Stimulated activated CD8-positive, alpha-beta memory T cell treated with anti-CD3 and anti-CD28 coated beads, Interleukin-15, amount 100 ng/mL, for 4 hours (primary cell): ENCODE results near the gene MRPL22.
"Not testable (repeated sequence)": the region's sequence is repeated elsewhere in the genome, so short reads cannot be mapped to it uniquely, and the experiment has no call there.

ENCODE experiments used
- DNase-seq, 2 donors: peaks; one replicate each; pipeline ENCODE4 v3.0.0-alpha.2; 2020; ENCODE audit warnings: low read depth in 2 of 2

The MRPL22 gene

GRCh38 chr5:154940772-154941620 lies at the start of gene MRPL22:
Gene MRPL22 (plus strand): TSS chr5:154941073. CDS start chr5:154941111, 38 bp downstream.
- peak; percentile 80 to 90 for DNase-seq

GRCh38 chr5:154892369-154892771 lies 48.5 kb upstream of the MRPL22 start:
- no peak for DNase-seq

GRCh38 chr5:154893381-154893780 lies 47.5 kb upstream of the MRPL22 start:
- no peak for DNase-seq

- DNase-seq, result no peak
These were observed 45.0 kb upstream of the MRPL22 start for GRCh38 chr5:154895606-154896561.

- DNase-seq, result no peak
These were observed 44.2 kb upstream of the MRPL22 start for GRCh38 chr5:154896562-154897165.

DNA sequence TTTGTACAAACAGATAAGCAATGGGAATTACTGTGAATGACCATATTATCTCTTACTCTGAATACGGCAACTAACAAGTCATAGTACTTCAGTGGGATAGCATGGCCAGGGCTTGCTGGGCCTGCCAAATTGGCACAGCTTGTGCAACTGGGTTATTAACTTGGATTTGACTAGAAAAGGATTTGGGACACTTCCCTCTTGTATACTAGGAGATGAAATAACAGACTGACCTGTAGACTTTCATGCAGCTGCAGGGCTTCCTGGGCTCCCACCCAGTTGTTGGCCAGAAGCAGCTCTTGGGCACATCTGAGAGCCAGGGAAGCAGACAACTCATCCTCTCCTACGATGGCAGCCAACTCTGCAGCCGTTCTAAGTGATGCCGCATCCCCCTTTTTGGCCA lies 42.7 kb upstream of the MRPL22 start:
- no peak for DNase-seq

GRCh38 chr5:154899151-154899816 lies 41.6 kb upstream of the MRPL22 start:
- no peak for DNase-seq

DNA sequence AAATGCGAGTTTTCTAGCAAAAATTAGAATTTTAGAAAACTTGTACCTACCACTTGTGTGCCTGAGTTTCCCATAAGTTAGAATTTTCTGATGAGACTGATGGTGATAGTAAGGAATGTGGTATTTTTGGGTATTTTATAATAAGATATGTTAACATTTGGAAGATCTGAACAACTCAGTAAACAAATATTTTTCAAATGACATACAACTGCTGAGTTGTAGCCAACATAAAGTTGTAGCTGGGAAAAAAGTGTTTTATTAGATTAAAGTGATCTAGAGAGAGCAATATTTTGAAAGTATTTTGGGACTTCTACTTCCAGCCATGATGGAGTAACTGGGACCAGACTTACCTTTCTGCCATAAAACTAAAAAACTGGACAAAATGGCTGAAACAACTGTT lies 40.8 kb upstream of the MRPL22 start:
- no peak for DNase-seq

- no peak for DNase-seq
These were observed 39.6 kb upstream of the MRPL22 start for GRCh38 chr5:154901276-154901675.

DNA sequence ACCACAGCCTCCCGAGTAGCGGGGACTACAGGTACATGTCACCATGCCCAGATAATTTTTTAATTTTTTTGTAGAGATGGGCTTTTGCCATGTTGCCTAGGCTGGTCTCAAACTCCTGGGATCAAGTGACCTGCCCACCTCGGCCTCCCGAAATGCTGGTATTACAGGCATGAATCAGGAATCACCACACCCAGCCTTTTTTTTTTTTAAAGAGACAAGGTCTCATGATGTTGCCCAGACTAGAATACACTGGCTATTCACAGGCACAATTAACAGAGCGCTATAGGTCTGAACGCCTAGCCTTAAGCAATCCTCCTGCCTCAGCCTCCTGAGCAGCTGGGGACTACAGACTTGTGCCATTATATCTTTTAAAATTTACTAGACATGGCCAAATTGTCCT lies 39.0 kb upstream of the MRPL22 start:
- DNase-seq, result no peak

DNA sequence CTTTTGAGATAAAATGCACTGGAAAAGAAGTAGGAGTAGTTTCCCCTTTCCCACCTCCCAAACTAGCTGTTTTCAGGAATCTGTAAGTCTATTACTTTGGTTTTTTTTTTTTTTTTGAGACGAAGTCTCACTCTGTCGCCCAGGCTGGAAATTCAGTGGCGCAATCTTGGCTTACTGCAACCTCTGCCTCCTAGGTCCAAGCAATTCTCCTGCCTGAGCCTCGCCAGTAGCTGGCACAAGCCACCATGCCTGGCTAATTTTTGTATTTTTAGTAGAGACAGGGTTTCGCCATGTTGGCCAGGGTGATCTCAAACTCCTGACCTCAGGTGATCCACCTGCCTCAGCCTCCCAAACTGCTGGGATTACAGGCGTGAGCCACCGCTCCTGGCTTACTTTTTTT lies 35.3 kb upstream of the MRPL22 start:
- not testable (repeated sequence) for DNase-seq

DNA sequence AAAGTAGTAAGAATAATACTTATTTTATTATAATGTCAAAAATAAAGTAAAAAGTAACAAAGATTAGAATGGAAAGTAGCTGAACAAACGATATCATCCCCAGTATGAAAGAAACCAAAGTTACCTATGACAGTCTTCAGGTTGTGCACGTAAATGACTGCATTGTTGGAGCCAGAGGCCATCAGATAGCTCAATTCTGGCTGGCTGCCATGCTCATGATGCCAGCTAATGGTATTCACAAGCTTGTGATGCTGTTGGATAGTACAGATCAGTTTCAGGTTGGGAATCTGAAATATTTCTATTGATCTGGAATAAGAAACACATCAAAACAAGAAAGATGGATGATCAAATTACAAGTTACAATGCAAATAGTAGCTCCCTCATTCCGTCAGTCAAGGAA lies 24.0 kb upstream of the MRPL22 start:
- no peak for DNase-seq

GRCh38 chr5:154917757-154918156 lies 23.1 kb upstream of the MRPL22 start:
- no peak for DNase-seq

- DNase-seq, result no peak
These were observed 17.1 kb upstream of the MRPL22 start for GRCh38 chr5:154923441-154924430.

- no peak for DNase-seq
These were observed 7.3 kb upstream of the MRPL22 start for GRCh38 chr5:154933537-154933936.

- DNase-seq, result no peak
These were observed 6.0 kb upstream of the MRPL22 start for GRCh38 chr5:154934881-154935280.

DNA sequence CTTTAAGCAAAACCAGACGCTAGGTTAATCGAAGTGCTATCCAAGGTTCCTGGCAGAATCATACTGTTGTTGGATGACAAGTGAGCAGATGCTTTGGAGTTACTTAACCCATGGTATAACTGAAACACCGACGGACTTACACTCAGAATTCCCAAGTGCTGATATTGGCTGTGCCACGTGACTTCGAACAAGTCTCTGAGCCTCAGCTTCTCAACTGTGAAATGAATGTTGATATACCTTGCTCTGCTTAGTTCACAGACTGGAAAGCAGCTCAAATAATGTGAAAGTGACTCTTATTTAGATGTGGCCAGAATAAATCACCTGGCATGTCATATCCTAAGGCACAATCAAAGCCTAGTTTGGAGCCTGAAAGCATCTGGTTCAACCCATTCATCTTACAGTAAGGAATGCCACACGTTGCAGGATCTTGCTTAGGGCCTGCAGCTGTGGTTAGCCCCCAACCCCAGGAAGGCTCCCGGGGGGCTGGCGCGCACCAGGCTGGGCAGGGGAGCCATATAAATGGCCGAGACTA lies 3.6 kb upstream of the MRPL22 start:
- no peak for DNase-seq

- DNase-seq, result peak; percentile 68 to 73
These were observed 3.0 kb upstream of the MRPL22 start, which contains the start of gene GEMIN5 for GRCh38 chr5:154937718-154938466. Gene GEMIN5 (minus strand): TSS chr5:154938211. CDS start chr5:154938133, 78 bp downstream.

- not testable (repeated sequence) for DNase-seq
These were observed 1.5 kb upstream of the MRPL22 start for GRCh38 chr5:154939387-154939786.
